Epithelial cell of prostate (primary cell): ENCODE results near the gene PIP5K1A.

ENCODE experiments used
- DNase-seq: peaks from one replicate; pipeline ENCODE4 v3.0.0-alpha.2; 2011; ENCODE audit warnings: low read depth, low spot score
- H3K27ac ChIP-seq: fragments of 450-650 bp; 2 replicates; pipeline ENCODE4 v1.5.1; 2017; ENCODE audit warnings: mild to moderate bottlenecking

Gene PIP5K1A

GRCh38 chr1:151286619-151287340, 88.4 kb downstream of the PIP5K1A start:
- H3K27ac ChIP-seq: no peak overlapping the region
- no peak for DNase-seq

DNA sequence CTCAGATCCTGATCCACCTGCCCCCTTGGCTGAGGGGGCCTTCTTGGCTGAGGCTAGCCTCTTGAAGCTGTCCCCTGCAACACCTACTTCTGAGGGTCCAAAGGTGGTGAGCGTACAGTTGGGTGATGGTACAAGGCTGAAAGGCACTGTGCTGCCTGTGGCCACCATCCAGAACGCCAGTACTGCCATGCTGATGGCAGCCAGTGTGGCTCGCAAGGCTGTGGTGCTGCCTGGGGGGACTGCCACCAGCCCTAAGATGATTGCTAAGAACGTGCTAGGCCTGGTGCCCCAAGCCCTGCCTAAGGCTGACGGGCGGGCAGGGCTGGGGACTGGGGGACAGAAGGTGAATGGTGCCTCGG, 89.0 kb downstream of the PIP5K1A start:
- no peak overlapping the region for H3K27ac ChIP-seq

GRCh38 chr1:151287767-151288500, 89.6 kb downstream of the PIP5K1A start:
- no peak for DNase-seq

More for the DNA sequence above, 89.0 kb downstream of the PIP5K1A start:
- DNase-seq: no peak

DNA sequence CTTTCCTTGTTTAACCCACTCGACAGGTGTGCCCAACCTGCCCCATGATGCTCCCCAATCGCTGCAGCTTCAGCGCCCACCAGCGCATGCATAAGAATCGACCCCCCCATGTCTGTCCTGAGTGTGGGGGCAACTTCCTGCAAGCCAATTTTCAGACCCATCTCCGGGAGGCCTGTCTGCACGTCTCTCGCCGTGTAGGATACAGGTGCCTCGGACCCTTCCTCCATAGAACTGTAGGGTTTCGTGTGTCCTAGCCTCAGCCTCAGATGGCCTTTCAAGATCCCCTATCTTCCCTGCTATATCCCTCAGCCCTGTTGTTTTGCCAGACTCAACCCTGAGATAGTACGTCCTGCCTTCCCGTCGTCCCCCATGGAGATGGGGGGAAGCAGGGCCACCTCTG, 90.2 kb downstream of the PIP5K1A start:
- no peak for DNase-seq
- H3K27ac ChIP-seq: no peak overlapping the region

More at GRCh38 chr1:151287767-151288500, 89.6 kb downstream of the PIP5K1A start:
- no peak overlapping the region for H3K27ac ChIP-seq

GRCh38 chr1:151289080-151289935, 91.0 kb downstream of the PIP5K1A start:
- no peak for DNase-seq

DNA sequence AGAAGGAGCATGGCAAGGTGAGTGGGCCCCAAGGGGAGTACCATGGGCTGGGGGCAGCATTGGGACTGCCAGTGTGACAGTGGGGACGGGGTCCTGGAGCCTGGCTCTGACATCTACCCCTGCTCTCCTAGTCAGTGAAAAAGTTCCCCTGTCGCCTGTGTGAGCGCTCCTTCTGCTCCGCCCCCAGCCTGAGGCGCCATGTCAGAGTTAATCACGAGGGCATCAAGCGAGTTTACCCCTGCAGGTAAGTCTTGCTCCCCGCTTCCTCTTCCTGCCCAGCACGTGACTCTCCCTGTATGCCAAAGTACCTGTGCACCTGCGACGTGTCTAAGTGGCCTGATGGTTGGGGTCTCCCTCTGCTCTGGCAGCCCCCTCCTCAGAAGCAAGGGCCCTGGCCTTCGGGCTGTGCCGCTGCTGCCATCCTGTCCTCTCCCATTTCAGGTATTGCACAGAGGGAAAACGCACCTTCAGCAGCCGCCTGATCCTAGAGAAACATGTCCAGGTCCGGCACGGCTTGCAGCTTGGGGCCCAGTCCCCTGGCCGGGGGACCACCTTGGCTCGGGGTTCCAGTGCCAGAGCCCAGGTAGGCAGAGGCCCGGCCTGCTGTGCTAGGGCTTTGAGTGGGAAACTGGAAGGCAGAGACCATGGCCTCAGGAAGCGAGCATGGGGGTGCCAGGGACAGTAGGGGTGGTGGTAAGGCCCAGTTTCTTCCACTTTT, 91.8 kb downstream of the PIP5K1A start:
- H3K27ac ChIP-seq: no peak overlapping the region
- DNase-seq: no peak

More at GRCh38 chr1:151289080-151289935, 91.0 kb downstream of the PIP5K1A start:
- H3K27ac ChIP-seq: no peak overlapping the region

GRCh38 chr1:151290709-151291303, 92.5 kb downstream of the PIP5K1A start:
- DNase-seq: no peak
- H3K27ac ChIP-seq: no peak overlapping the region

- H3K27ac ChIP-seq: no peak overlapping the region
- DNase-seq: no peak
Measured at GRCh38 chr1:151292207-151293030, 94.1 kb downstream of the PIP5K1A start.

DNA sequence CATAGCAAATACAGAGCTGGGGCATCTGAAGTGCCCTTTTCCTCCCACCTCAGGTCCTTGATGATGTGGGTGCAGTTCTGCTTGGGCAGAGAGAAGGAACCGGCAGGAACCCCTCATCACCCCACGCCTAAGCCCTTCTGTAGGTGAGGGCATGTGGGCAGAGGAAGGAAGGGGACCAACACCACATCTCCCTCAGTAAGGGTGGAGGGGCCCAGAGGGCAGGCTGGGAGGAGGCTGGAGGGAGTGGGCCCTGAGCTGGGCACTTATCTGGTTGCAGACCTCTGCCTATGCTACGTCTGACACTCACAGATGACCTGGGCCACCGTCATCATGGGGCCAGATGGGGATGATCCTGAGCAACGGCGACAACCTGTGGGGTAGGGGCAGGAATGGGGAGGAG, 94.7 kb downstream of the PIP5K1A start:
- H3K27ac ChIP-seq: no peak overlapping the region

GRCh38 chr1:151294742-151295462, 96.5 kb downstream of the PIP5K1A start:
- no peak for DNase-seq
- H3K27ac ChIP-seq: no peak overlapping the region

More for the DNA sequence above, 94.7 kb downstream of the PIP5K1A start:
- no peak for DNase-seq
